ENCODE measurements around the gene CCDC192.
A peak's percentile ranks its signal among the peaks of the same experiment; 100 is the strongest.
"Not testable (repeated sequence)": the region's sequence is repeated elsewhere in the genome, so short reads cannot be mapped to it uniquely, and the experiment has no call there.

The CCDC192 gene

GRCh38 chr5:127766676-127767335, 63.6 kb downstream of the CCDC192 start:
- DNase-seq (ENCODE audit: low spot score): no peak

GRCh38 chr5:127769386-127769785, 66.2 kb downstream of the CCDC192 start:
- no peak for DNase-seq (ENCODE audit: low spot score)

GRCh38 chr5:127770272-127770671, 67.1 kb downstream of the CCDC192 start:
- no peak for DNase-seq (ENCODE audit: low spot score)

- DNase-seq (ENCODE audit: low spot score): no peak
These were observed 69.3 kb downstream of the CCDC192 start for GRCh38 chr5:127772531-127772930.

GRCh38 chr5:127774221-127774620, 71.0 kb downstream of the CCDC192 start:
- no peak for DNase-seq (ENCODE audit: low spot score)

- no peak for DNase-seq (ENCODE audit: low spot score)
These were observed 73.3 kb downstream of the CCDC192 start for GRCh38 chr5:127776477-127776876.

GRCh38 chr5:127777957-127778356, 74.8 kb downstream of the CCDC192 start:
- no peak for DNase-seq (ENCODE audit: low spot score)

- not testable (repeated sequence) for DNase-seq (ENCODE audit: low spot score)
These were observed 79.3 kb downstream of the CCDC192 start for GRCh38 chr5:127782450-127782849.

GRCh38 chr5:127785098-127785927, 82.1 kb downstream of the CCDC192 start:
- no peak for DNase-seq (ENCODE audit: low spot score)

GRCh38 chr5:127791439-127791838, 88.2 kb downstream of the CCDC192 start:
- no peak for DNase-seq (ENCODE audit: low spot score)

GRCh38 chr5:127791908-127792307, 88.7 kb downstream of the CCDC192 start:
- DNase-seq (ENCODE audit: low spot score): not testable (repeated sequence)

- DNase-seq (ENCODE audit: low spot score): no peak
These were observed 89.9 kb downstream of the CCDC192 start for GRCh38 chr5:127793052-127793451.

GRCh38 chr5:127793879-127794278, 90.7 kb downstream of the CCDC192 start:
- no peak for DNase-seq (ENCODE audit: low spot score)

- DNase-seq (ENCODE audit: low spot score): no peak
These were observed 93.0 kb downstream of the CCDC192 start for GRCh38 chr5:127796211-127796610.

GRCh38 chr5:127799293-127799905, 96.2 kb downstream of the CCDC192 start:
- DNase-seq (ENCODE audit: low spot score): peak; percentile 44

- no peak for DNase-seq (ENCODE audit: low spot score)
These were observed 98.7 kb downstream of the CCDC192 start for GRCh38 chr5:127801751-127802476.

GRCh38 chr5:127802477-127802865, 99.3 kb downstream of the CCDC192 start:
- no peak for DNase-seq (ENCODE audit: low spot score)

GRCh38 chr5:127804886-127805426, 101.8 kb downstream of the CCDC192 start:
- no peak for DNase-seq (ENCODE audit: low spot score)

GRCh38 chr5:127805448-127805847, 102.3 kb downstream of the CCDC192 start:
- no peak for DNase-seq (ENCODE audit: low spot score)

- DNase-seq (ENCODE audit: low spot score): no peak
These were observed 103.6 kb downstream of the CCDC192 start for GRCh38 chr5:127806776-127807175.

GRCh38 chr5:127809533-127809932, 106.3 kb downstream of the CCDC192 start:
- no peak for DNase-seq (ENCODE audit: low spot score)

GRCh38 chr5:127810017-127810416, 106.8 kb downstream of the CCDC192 start:
- peak; percentile 65 for DNase-seq (ENCODE audit: low spot score)
